Ishikawa (cell line): ENCODE data around the gene TYW5.

ENCODE experiments used
- EGR1 ChIP-seq: IDR thresholded peaks from 2 replicates; pipeline ENCODE4 v1.6.1; 2012
- FOXM1 ChIP-seq: IDR thresholded peaks from 2 replicates; pipeline ENCODE4 v1.6.1; 2012; ENCODE audit warnings: low read depth, borderline replicate concordance
- MAX ChIP-seq: IDR thresholded peaks from 2 replicates; pipeline ENCODE4 v1.6.1; 2012
- RAD21 ChIP-seq: IDR thresholded peaks from 2 replicates; pipeline ENCODE4 v1.6.1; 2012; ENCODE audit warnings: low read depth
- TAF1 ChIP-seq: IDR thresholded peaks from 2 replicates; pipeline ENCODE4 v1.6.1; 2012; ENCODE audit warnings: low read depth, mild to moderate bottlenecking
- TCF12 ChIP-seq: IDR thresholded peaks from 2 replicates; pipeline ENCODE4 v1.6.1; 2012; ENCODE audit warnings: low read depth
- TEAD4 ChIP-seq: IDR thresholded peaks from 2 replicates; pipeline ENCODE4 v1.6.1; 2012
- USF1 ChIP-seq: IDR thresholded peaks from 2 replicates; pipeline ENCODE4 v1.6.1; 2012
- YY1 ChIP-seq: IDR thresholded peaks from 2 replicates; pipeline ENCODE4 v1.6.1; 2012; ENCODE audit warnings: low read depth
- ZBTB7A ChIP-seq: IDR thresholded peaks from 2 replicates; pipeline ENCODE4 v1.6.1; 2012; ENCODE audit warnings: low read depth
- TF ChIP-seq, protein P1 (sequence below): IDR thresholded peaks from 2 replicates; pipeline ENCODE4 v1.6.1; 2012; ENCODE audit warnings: low read depth, mild to moderate bottlenecking

- no peak for TF ChIP-seq TEAD4
- TF ChIP-seq EGR1 = no peak
- no peak for TF ChIP-seq TCF12
- TF ChIP-seq USF1 = no peak
- TF ChIP-seq TAF1 = no peak
- no peak for TF ChIP-seq MAX
- TF ChIP-seq, protein P1, sequence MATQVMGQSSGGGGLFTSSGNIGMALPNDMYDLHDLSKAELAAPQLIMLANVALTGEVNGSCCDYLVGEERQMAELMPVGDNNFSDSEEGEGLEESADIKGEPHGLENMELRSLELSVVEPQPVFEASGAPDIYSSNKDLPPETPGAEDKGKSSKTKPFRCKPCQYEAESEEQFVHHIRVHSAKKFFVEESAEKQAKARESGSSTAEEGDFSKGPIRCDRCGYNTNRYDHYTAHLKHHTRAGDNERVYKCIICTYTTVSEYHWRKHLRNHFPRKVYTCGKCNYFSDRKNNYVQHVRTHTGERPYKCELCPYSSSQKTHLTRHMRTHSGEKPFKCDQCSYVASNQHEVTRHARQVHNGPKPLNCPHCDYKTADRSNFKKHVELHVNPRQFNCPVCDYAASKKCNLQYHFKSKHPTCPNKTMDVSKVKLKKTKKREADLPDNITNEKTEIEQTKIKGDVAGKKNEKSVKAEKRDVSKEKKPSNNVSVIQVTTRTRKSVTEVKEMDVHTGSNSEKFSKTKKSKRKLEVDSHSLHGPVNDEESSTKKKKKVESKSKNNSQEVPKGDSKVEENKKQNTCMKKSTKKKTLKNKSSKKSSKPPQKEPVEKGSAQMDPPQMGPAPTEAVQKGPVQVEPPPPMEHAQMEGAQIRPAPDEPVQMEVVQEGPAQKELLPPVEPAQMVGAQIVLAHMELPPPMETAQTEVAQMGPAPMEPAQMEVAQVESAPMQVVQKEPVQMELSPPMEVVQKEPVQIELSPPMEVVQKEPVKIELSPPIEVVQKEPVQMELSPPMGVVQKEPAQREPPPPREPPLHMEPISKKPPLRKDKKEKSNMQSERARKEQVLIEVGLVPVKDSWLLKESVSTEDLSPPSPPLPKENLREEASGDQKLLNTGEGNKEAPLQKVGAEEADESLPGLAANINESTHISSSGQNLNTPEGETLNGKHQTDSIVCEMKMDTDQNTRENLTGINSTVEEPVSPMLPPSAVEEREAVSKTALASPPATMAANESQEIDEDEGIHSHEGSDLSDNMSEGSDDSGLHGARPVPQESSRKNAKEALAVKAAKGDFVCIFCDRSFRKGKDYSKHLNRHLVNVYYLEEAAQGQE = no peak
- no peak for TF ChIP-seq YY1
- no peak for TF ChIP-seq RAD21
- TF ChIP-seq ZBTB7A = no peak
- no peak for TF ChIP-seq FOXM1
Measured at GRCh38 chr2:199926806-199927205, 28.5 kb downstream of the TYW5 start.
